H1 (cell line): ENCODE data around the gene WDR5. TPM values are rescaled to one million over a fixed set of nuclear protein-coding genes. Genes with fewer than 3 reads are reported as not detected.
A peak's percentile ranks its signal among the peaks of the same experiment; 100 is the strongest.

Experiments used
- CTCF ChIA-PET: fragments of 300-600 bp; sonication (Branson Sonifier 250); formaldehyde crosslinking; loops from one replicate; lab custom pipeline; 2021; ENCODE audit not compliant: partially characterized antibody; lab: Charles Lee
- POLR2A ChIA-PET: fragments of 300-600 bp; sonication (Branson Sonifier 250); formaldehyde crosslinking; loops from one replicate; lab custom pipeline; 2021; ENCODE audit warnings: inconsistent platforms; ENCODE audit not compliant: partially characterized antibody; lab: Charles Lee
- DNase-seq, 2 experiments: peaks; one replicate each; pipeline versions ENCODE4 v3.0.0 to v3.0.0-alpha.2; 2010 to 2022; ENCODE audit warnings: low spot score in 2 of 2, low read depth in 1 of 2, mixed read lengths in 1 of 2
- FAIRE-seq: peaks from 2 replicates; lab custom pipeline; 2011; peaks lifted over from hg19 to GRCh38; lab: Jason Lieb, UNC
- H2AFZ ChIP-seq: 2 replicates; pipeline ENCODE4 v1.8.1; 2012; ENCODE audit warnings: low read length, inconsistent platforms
- H2AK5ac ChIP-seq: 2 replicates; pipeline ENCODE4 v1.6.1; 2013; ENCODE audit warnings: low read depth, low read length
- H2BK120ac ChIP-seq: replicated peaks from 2 replicates; pipeline ENCODE3; 2013; ENCODE audit warnings: low read depth, low read length, inconsistent platforms
- H2BK12ac ChIP-seq: 2 replicates; pipeline ENCODE4 v1.6.1; 2013; ENCODE audit warnings: low read depth, low read length
- H2BK15ac ChIP-seq: 2 replicates; pipeline ENCODE4 v1.6.1; 2013; ENCODE audit warnings: low read length
- H2BK20ac ChIP-seq: 2 replicates; pipeline ENCODE4 v1.6.1; 2013; ENCODE audit warnings: low read length
- H2BK5ac ChIP-seq: 2 replicates; pipeline ENCODE4 v1.6.1; 2013; ENCODE audit warnings: low read depth, low read length
- H3K14ac ChIP-seq: 2 replicates; pipeline ENCODE4 v1.6.1; 2013; ENCODE audit warnings: inconsistent platforms; ENCODE audit not compliant: insufficient read length
- H3K18ac ChIP-seq: 2 replicates; pipeline ENCODE4 v1.6.1; 2013; ENCODE audit warnings: low read length; ENCODE audit errors: extremely low read depth
- H3K23ac ChIP-seq: 2 replicates; pipeline ENCODE4 v1.6.1; 2013; ENCODE audit warnings: inconsistent platforms; ENCODE audit not compliant: insufficient read length
- H3K23me2 ChIP-seq: 2 replicates; pipeline ENCODE4 v1.6.1; 2013; ENCODE audit warnings: low read depth, low read length
- H3K27ac ChIP-seq: 2 replicates; pipeline ENCODE4 v1.6.1; 2011; ENCODE audit warnings: low read depth, low read length, inconsistent platforms
- H3K27me3 ChIP-seq, 4 experiments: replicated peaks in 1 of 4; 1 replicate in 1 of 4; 2 replicates in 3 of 4; pipeline versions ENCODE4 v1.6.1 to v1.8.1; 2011 to 2013; ENCODE audit warnings: low read length in 3 of 4, mild to moderate bottlenecking in 3 of 4, inconsistent platforms in 2 of 4, mixed read lengths in 2 of 4, moderate library complexity in 1 of 4; ENCODE audit not compliant: control insufficient read depth in 3 of 4, insufficient read depth in 3 of 4; ENCODE audit errors: extremely low read depth in 1 of 4
- H3K36me3 ChIP-seq, 4 experiments: 2 replicates each; pipeline versions ENCODE4 v1.6.1 to v1.8.1; 2011 to 2013; ENCODE audit warnings: mild to moderate bottlenecking in 4 of 4, low read length in 3 of 4, moderate library complexity in 2 of 4, control low read depth in 1 of 4, inconsistent platforms in 1 of 4; ENCODE audit not compliant: insufficient read depth in 4 of 4, control insufficient read depth in 2 of 4
- H3K4ac ChIP-seq: replicated peaks from 2 replicates; pipeline ENCODE3; 2013; ENCODE audit warnings: low read length, low read depth, mixed read lengths, inconsistent platforms; ENCODE audit not compliant: insufficient read length
- H3K4me1 ChIP-seq, 4 experiments: replicated peaks in 1 of 4; 1 replicate in 1 of 4; 2 replicates in 3 of 4; pipeline versions ENCODE4 v1.6.1 to v1.8.1; 2011 to 2013; ENCODE audit warnings: low read length in 3 of 4, inconsistent platforms in 2 of 4, mixed read lengths in 1 of 4; ENCODE audit not compliant: insufficient read depth in 4 of 4, control insufficient read depth in 3 of 4
- H3K4me2 ChIP-seq, 2 experiments: 2 replicates each; pipeline versions ENCODE4 v1.6.1 to v1.8.1; 2011 to 2013; ENCODE audit warnings: low read depth in 2 of 2, low read length in 2 of 2, control low read depth in 1 of 2, inconsistent platforms in 1 of 2, mild to moderate bottlenecking in 1 of 2; ENCODE audit not compliant: insufficient read depth in 1 of 2
- H3K4me3 ChIP-seq, 4 experiments: fragments of 200-600, 300-600 bp in 1 of 4; sonication (generic), shearing (Covaris generic), sonication (Bioruptor Twin) in 1 of 4; 2 replicates each; pipeline versions ENCODE4 v1.5.1 to v1.8.1; 2011 to 2016; ENCODE audit warnings: low read length in 4 of 4, low read depth in 3 of 4, control low read depth in 2 of 4, inconsistent platforms in 2 of 4, mild to moderate bottlenecking in 2 of 4, mixed read lengths in 1 of 4, moderate library complexity in 1 of 4; ENCODE audit not compliant: insufficient read depth in 2 of 4; ENCODE audit errors: extremely low read depth in 1 of 4
- H3K56ac ChIP-seq: replicated peaks from 2 replicates; pipeline ENCODE3; 2013; ENCODE audit warnings: low read depth, mild to moderate bottlenecking, mixed read lengths, low read length, inconsistent platforms; ENCODE audit not compliant: insufficient read length
- H3K79me1 ChIP-seq: 2 replicates; pipeline ENCODE4 v1.6.1; 2013; ENCODE audit warnings: low read depth, low read length, control low read depth
- H3K79me2 ChIP-seq, 2 experiments: 2 replicates each; pipeline versions ENCODE4 v1.6.1 to v1.8.1; 2012 to 2013; ENCODE audit warnings: low read length in 2 of 2, mild to moderate bottlenecking in 2 of 2, inconsistent platforms in 1 of 2; ENCODE audit not compliant: insufficient read depth in 2 of 2, control insufficient read depth in 1 of 2
- H3K9ac ChIP-seq, 4 experiments: replicated peaks in 1 of 4; 1 replicate in 1 of 4; 2 replicates in 3 of 4; pipeline versions ENCODE4 v1.6.1 to v1.8.1; 2011 to 2013; ENCODE audit warnings: low read depth in 3 of 4, low read length in 3 of 4, control low read depth in 2 of 4, mild to moderate bottlenecking in 2 of 4, moderate library complexity in 2 of 4, inconsistent platforms in 1 of 4; ENCODE audit errors: extremely low read depth in 1 of 4
- H3K9me3 ChIP-seq, 2 experiments: 2 replicates each; pipeline versions ENCODE4 v1.6.1 to v1.8.1; 2012 to 2013; ENCODE audit warnings: mild to moderate bottlenecking in 2 of 2, moderate library complexity in 2 of 2, control low read depth in 1 of 2, inconsistent platforms in 1 of 2, low read depth in 1 of 2, low read length in 1 of 2, mixed read lengths in 1 of 2; ENCODE audit not compliant: insufficient read depth in 2 of 2
- H4K20me1 ChIP-seq, 2 experiments: replicated peaks in 1 of 2; 2 replicates each; pipeline versions ENCODE3 to v1.8.1; 2011 to 2013; ENCODE audit warnings: inconsistent platforms in 2 of 2, low read length in 2 of 2, mild to moderate bottlenecking in 1 of 2; ENCODE audit not compliant: insufficient read depth in 2 of 2, control insufficient read depth in 1 of 2
- H4K5ac ChIP-seq: 2 replicates; pipeline ENCODE4 v1.6.1; 2013; ENCODE audit warnings: low read length, low read depth, mixed read lengths, inconsistent platforms; ENCODE audit not compliant: insufficient read length
- H4K8ac ChIP-seq: 2 replicates; pipeline ENCODE4 v1.8.0; 2013; ENCODE audit warnings: mild to moderate bottlenecking, moderate library complexity, low read length, inconsistent platforms; ENCODE audit not compliant: insufficient read depth; ENCODE audit errors: extremely low read depth
- H4K91ac ChIP-seq: replicated peaks from 2 replicates; pipeline ENCODE3; 2013; ENCODE audit warnings: low read length, mixed read lengths, inconsistent platforms; ENCODE audit not compliant: insufficient read length
- BACH1 ChIP-seq: IDR thresholded peaks from 2 replicates; pipeline ENCODE4 v1.6.1; 2012; ENCODE audit warnings: low read length, improper control_type of control experiment
- CBX5 ChIP-seq: fragments of 300-800, 300-1000 bp; sonication (generic); IDR thresholded peaks from 2 replicates; pipeline ENCODE4 v1.7.1; 2016; ENCODE audit warnings: antibody characterized with exemption, low read length, low read depth
- CBX8 ChIP-seq: fragments of 300-800, 300-1000 bp; sonication (generic); IDR thresholded peaks from 2 replicates; pipeline ENCODE4 v1.7.1; 2016; ENCODE audit warnings: low read depth, low read length, borderline replicate concordance
- CTBP2 ChIP-seq: IDR thresholded peaks from 2 replicates; pipeline ENCODE4 v1.7.0; 2011; ENCODE audit warnings: borderline replicate concordance, mild to moderate bottlenecking, moderate library complexity, mixed read lengths, low read length; ENCODE audit not compliant: insufficient read depth, insufficient read length
- GTF2F1 ChIP-seq: IDR thresholded peaks from 2 replicates; pipeline ENCODE4 v1.6.1; 2012; ENCODE audit warnings: low read depth, low read length, improper control_type of control experiment, borderline replicate concordance
- KDM4A ChIP-seq: IDR thresholded peaks from one replicate; pipeline ENCODE4 v1.7.1; 2012; ENCODE audit warnings: low read depth, mild to moderate bottlenecking, moderate library complexity, low read length, inconsistent platforms; ENCODE audit not compliant: severe bottlenecking
- MAX ChIP-seq: IDR thresholded peaks from 2 replicates; pipeline ENCODE4 v1.6.1; 2012; ENCODE audit warnings: inconsistent platforms
- SIX5 ChIP-seq: IDR thresholded peaks from 2 replicates; pipeline ENCODE4 v1.6.1; 2011; ENCODE audit warnings: mild to moderate bottlenecking, low read depth, low read length
- SP1 ChIP-seq: IDR thresholded peaks from 2 replicates; pipeline ENCODE4 v1.6.1; 2011; ENCODE audit warnings: low read depth, low read length
- TCF12 ChIP-seq: IDR thresholded peaks from 2 replicates; pipeline ENCODE4 v1.6.1; 2011; ENCODE audit warnings: low read depth, mild to moderate bottlenecking, low read length
- YY1 ChIP-seq: IDR thresholded peaks from 2 replicates; pipeline ENCODE4 v1.6.1; 2011; ENCODE audit warnings: low read depth, mild to moderate bottlenecking, low read length
- WGBS, 2 experiments: shearing (Covaris generic) in 1 of 2; methylation state at CpG; one replicate each; pipeline versions ENCODE4 v1.1.6 to v1.1.7; 2013 to 2015; ENCODE audit warnings: low lambda C conversion rate in 2 of 2, mixed read lengths in 2 of 2, inconsistent platforms in 1 of 2, low coverage in 1 of 2, missing lambda C conversion rate in 1 of 2; ENCODE audit not compliant: insufficient replicate concordance in 2 of 2, insufficient coverage in 1 of 2, insufficient read length in 1 of 2; ENCODE audit errors: extremely low coverage in 1 of 2, missing lambda C conversion rate in 1 of 2; 5-methylcytosine and 5-hydroxymethylcytosine counted together
- polyA plus RNA-seq, 7 experiments: library from polyadenylated mRNA; depleted of rRNA in 3 of 7; stranded (reverse) in 5 of 7; unstranded in 2 of 7; fragments of >200 nt in 5 of 7; fragments of 200-250 nt in 2 of 7; gene quantifications; 1 replicate in 5 of 7; 2 replicates in 1 of 7; 4 replicates in 1 of 7; pipeline versions ENCODE4 v1.2.1 to v1.2.3, GENCODE V29; 2011 to 2013; ENCODE audit warnings: missing spikeins in 2 of 7, mixed read lengths in 2 of 7
- total RNA-seq: library from RNA; stranded (reverse); fragmentation: NEBNext Ultra II Directional; extraction: Animal tissue kit (Norgen Biotek cat#: 25700); gene quantifications from 2 replicates; pipeline ENCODE4 v1.2.1, GENCODE V29; 2021

WDR5 gene
- total and polyA plus RNA-seq, 2 of the 8 experiments (the other 6 are each of a cell fraction or from before 2014, with no cell fraction given), result 38.4 to 68.1 TPM

- H2BK5ac ChIP-seq, result peak overlapping the region; percentile 82; the same call in 1 of the 2 replicates
- H3K14ac ChIP-seq, result no peak overlapping the region
- 0 out of 2 replicates have a peak overlapping the region, but pooled peaks have one; percentile 98 for H2BK12ac ChIP-seq
- H3K36me3 ChIP-seq, result no peaks in the 10 kb centered on the region
- H3K4me3 ChIP-seq, result peak overlapping the region in 2 of 4 experiments; percentile 10 to 29; a peak in 3 of 8 replicates
- H4K91ac ChIP-seq, result peak overlapping the region; percentile 99
- H2BK120ac ChIP-seq, result peak overlapping the region; percentile 60
- peak overlapping the region; percentile 18 to 55; a peak in 3 of 4 replicates for H3K4me2 ChIP-seq
- DNase-seq (peak; percentile 62 to 82), FAIRE-seq (peak; percentile 62)
- peak overlapping the region; percentile 99 for H2BK20ac ChIP-seq
- no peak overlapping the region for H3K23ac ChIP-seq
- H2BK15ac ChIP-seq, result no peak overlapping the region; the same call in 1 of the 2 replicates
- POLR2A ChIA-PET, result interaction anchor here (0.6 to 3.2 kb wide), 7 partner anchors 9 to 309 kb away, joined by 3 to 15 read pairs (median 4); no protein-coding TSS in a partner anchor
- H3K79me1 ChIP-seq, result peaks cover 2% of the 10 kb centered on the region; the same call in 1 of the 2 replicates
- H3K27ac ChIP-seq, result no peak overlapping the region
- peak overlapping the region; percentile 85; the same call in 1 of the 2 replicates for H3K18ac ChIP-seq
- H3K9me3 ChIP-seq, result no peaks in the 10 kb centered on the region
- no peaks in the 10 kb centered on the region for H4K20me1 ChIP-seq
- peaks cover 4% of the 10 kb centered on the region; the same call in 1 of the 2 replicates for H3K23me2 ChIP-seq
- H3K9ac ChIP-seq, result peak overlapping the region in 1 of 4 experiments; percentile 11; a peak in 1 of 7 replicates
- WGBS, 2 experiments, result 47% methylated on average over 23 of the region's 23 CpGs; no CpG with 5 or more reads in 1 of the 2 experiments
- peak overlapping the region; percentile 55 for H3K56ac ChIP-seq
- no peak overlapping the region for H2AFZ ChIP-seq
- H4K5ac ChIP-seq, result peak overlapping the region; percentile 61
- peak overlapping the region; percentile 82; the same call in 1 of the 2 replicates for H4K8ac ChIP-seq
- no peaks in the 10 kb centered on the region for H3K27me3 ChIP-seq
- no peaks in the 10 kb centered on the region for H3K79me2 ChIP-seq
- CTCF ChIA-PET, result interaction anchor here (0.6 to 1.5 kb wide), 3 partner anchors 32 to 1289 kb away, joined by 3 to 5 read pairs (median 3); no protein-coding TSS in a partner anchor
- no peak overlapping the region for H3K4ac ChIP-seq
- H3K4me1 ChIP-seq, result peaks cover 5 to 23% (median 18%) of the 10 kb centered on the region in 4 experiments
- no peak overlapping the region for H2AK5ac ChIP-seq
- TF ChIP-seq CBX5, result no peak
- no peak for TF ChIP-seq CBX8
- peak; percentile 99 for TF ChIP-seq TCF12
- TF ChIP-seq GTF2F1, result no peak
- no peak for TF ChIP-seq SIX5
- TF ChIP-seq SP1, result peak; percentile 31; the same call in 1 of the 2 replicates
- peak; percentile 77 for TF ChIP-seq MAX
- TF ChIP-seq YY1, result no peak
- no peak for TF ChIP-seq KDM4A
- no peak for TF ChIP-seq CTBP2
- TF ChIP-seq BACH1, result no peak
Measured at GRCh38 chr9:134130503-134131375, 5.1 kb upstream of the WDR5 start.
